Suprapubic skin (tissue), 4 donors: Measurements from ENCODE around the gene DYRK4. TPM values are rescaled to one million over a fixed set of nuclear protein-coding genes. Genes with fewer than 3 reads are reported as not detected.

ENCODE experiments used
- DNase-seq, 2 donors: peaks; one replicate each; pipeline ENCODE4 v3.0.0-alpha.2; 2019; ENCODE audit warnings: low spot score in 2 of 2
- H3K27ac ChIP-seq: fragments of 200-600 bp; sonication (generic); one replicate; pipeline ENCODE4 v1.5.1; 2019
- H3K27me3 ChIP-seq: fragments of 200-600 bp; sonication (generic); one replicate; pipeline ENCODE4 v1.5.1; 2019
- H3K36me3 ChIP-seq: fragments of 200-600 bp; sonication (generic); one replicate; pipeline ENCODE4 v1.5.1; 2019
- H3K4me1 ChIP-seq: fragments of 200-600 bp; sonication (generic); one replicate; pipeline ENCODE4 v1.5.1; 2019
- H3K4me3 ChIP-seq: fragments of 200-600 bp; sonication (generic); one replicate; pipeline ENCODE4 v1.5.1; 2019; ENCODE audit warnings: mild to moderate bottlenecking
- H3K9me3 ChIP-seq: fragments of 200-600 bp; sonication (generic); one replicate; pipeline ENCODE4 v1.5.1; 2019
- CTCF ChIP-seq, 2 donors: fragments of 200-600 bp in 1 of 2; fragments of 450-650 bp in 1 of 2; sonication (generic) in 1 of 2; IDR thresholded peaks; one replicate each; pipeline ENCODE4 v1.5.1; 2016 to 2019; ENCODE audit warnings: antibody characterized with exemption in 2 of 2, mild to moderate bottlenecking in 1 of 2, moderate library complexity in 1 of 2
- EP300 ChIP-seq: sonication (generic); formaldehyde crosslinking; IDR thresholded peaks from one replicate; pipeline ENCODE4 v1.6.1; 2017; ENCODE audit warnings: antibody characterized with exemption
- POLR2A ChIP-seq, 2 donors: fragments of 450-650 bp; IDR thresholded peaks; one replicate each; pipeline ENCODE4 v1.6.1; 2017; ENCODE audit warnings: antibody characterized with exemption in 2 of 2, mild to moderate bottlenecking in 2 of 2, moderate library complexity in 2 of 2
- POLR2AphosphoS5 ChIP-seq, 3 donors: sonication (generic); formaldehyde crosslinking; IDR thresholded peaks; one replicate each; pipeline ENCODE4 v1.6.1; 2017; ENCODE audit warnings: antibody characterized with exemption in 3 of 3
- WGBS: methylation state at CpG from one replicate; pipeline ENCODE4 v1.1.5; 2018; 5-methylcytosine and 5-hydroxymethylcytosine counted together
- total RNA-seq, 4 donors: library from RNA; depleted of rRNA; stranded (reverse); fragments of >200 nt; gene quantifications; one replicate each; pipeline ENCODE4 v1.1.0, GENCODE V29; 2016

Gene DYRK4
- total RNA-seq, 4 donors from 2014 or later, result 16.7 to 31.3 (median 20.1) TPM

- DNase-seq, result no peak
- TF ChIP-seq CTCF (IDR thresholded peaks at IDR 0.05) (no peak), POLR2AphosphoS5 (IDR thresholded peaks at IDR 0.05) (no peak), EP300 (no peak), POLR2A (IDR thresholded peaks at IDR 0.05) (no peak)
- no peak overlapping the region for H3K27ac ChIP-seq
- H3K36me3 ChIP-seq, result no peaks in the 10 kb centered on the region
- H3K9me3 ChIP-seq, result no peaks in the 10 kb centered on the region
- H3K27me3 ChIP-seq, result peaks cover 13% of the 10 kb centered on the region
- WGBS, result 88% methylated on average over 3 of the region's 3 CpGs
- H3K4me3 ChIP-seq, result no peak overlapping the region
- no peaks in the 10 kb centered on the region for H3K4me1 ChIP-seq
Observed at GRCh38 chr12:4588916-4589315, 26.9 kb downstream of the DYRK4 start.

GRCh38 chr12:4589941-4590340, 27.9 kb downstream of the DYRK4 start:
- Histone ChIP-seq H3K9me3 (no peaks in the 10 kb centered on the region), H3K27me3 (peaks cover 13% of the 10 kb centered on the region), H3K36me3 (no peaks in the 10 kb centered on the region), H3K4me3 (no peak overlapping the region), H3K27ac (no peak overlapping the region), H3K4me1 (no peaks in the 10 kb centered on the region)
- no peak for TF ChIP-seq EP300
- TF ChIP-seq POLR2A (IDR thresholded peaks at IDR 0.05), result no peak
- TF ChIP-seq CTCF (IDR thresholded peaks at IDR 0.05), result no peak
- no peak for TF ChIP-seq POLR2AphosphoS5 (IDR thresholded peaks at IDR 0.05)
- no peak for DNase-seq
- 77% methylated on average over 2 of the region's 2 CpGs for WGBS

- DNase-seq, result no peak
- whole genome bisulfite sequencing, result 49% methylated on average over 7 of the region's 7 CpGs
- TF ChIP-seq POLR2A (IDR thresholded peaks at IDR 0.05), result no peak
- TF ChIP-seq CTCF (IDR thresholded peaks at IDR 0.05), result no peak
- TF ChIP-seq EP300, result no peak
- no peak for TF ChIP-seq POLR2AphosphoS5 (IDR thresholded peaks at IDR 0.05)
- Histone ChIP-seq H3K36me3 (no peaks in the 10 kb centered on the region), H3K9me3 (no peaks in the 10 kb centered on the region), H3K4me3 (no peak overlapping the region), H3K27me3 (peaks cover 9% of the 10 kb centered on the region), H3K27ac (no peak overlapping the region), H3K4me1 (no peaks in the 10 kb centered on the region)
Observed at GRCh38 chr12:4591180-4591687, 29.2 kb downstream of the DYRK4 start.

DNA sequence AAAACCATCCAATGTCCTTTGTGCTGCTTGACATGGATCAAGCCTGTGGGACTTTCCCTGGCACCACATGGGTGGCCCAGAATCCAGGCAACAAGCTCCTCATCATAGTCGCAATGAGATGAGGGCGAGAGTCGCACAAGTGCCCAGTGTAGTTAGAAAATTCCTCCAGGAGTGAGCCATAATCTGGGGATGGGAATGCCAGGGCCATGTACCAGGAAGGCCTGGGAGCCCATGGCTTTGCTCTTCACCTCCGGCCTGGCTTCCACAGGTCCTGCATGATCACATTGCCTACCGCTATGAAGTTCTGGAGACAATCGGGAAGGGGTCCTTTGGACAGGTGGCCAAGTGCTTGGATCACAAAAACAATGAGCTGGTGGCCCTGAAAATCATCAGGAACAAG, 33.9 kb downstream of the DYRK4 start:
- WGBS, result 86% methylated on average over 4 of the region's 6 CpGs
- H3K27ac ChIP-seq, result no peak overlapping the region
- H3K27me3 ChIP-seq, result no peaks in the 10 kb centered on the region
- no peak for DNase-seq
- no peak overlapping the region for H3K4me3 ChIP-seq
- no peaks in the 10 kb centered on the region for H3K36me3 ChIP-seq
- H3K4me1 ChIP-seq, result no peaks in the 10 kb centered on the region
- TF ChIP-seq POLR2AphosphoS5 (IDR thresholded peaks at IDR 0.05) (no peak), POLR2A (IDR thresholded peaks at IDR 0.05) (no peak), CTCF (IDR thresholded peaks at IDR 0.05) (no peak), EP300 (no peak)
- no peaks in the 10 kb centered on the region for H3K9me3 ChIP-seq

GRCh38 chr12:4603421-4603820, 41.4 kb downstream of the DYRK4 start:
- TF ChIP-seq POLR2A (IDR thresholded peaks at IDR 0.05) (no peak), POLR2AphosphoS5 (IDR thresholded peaks at IDR 0.05) (no peak), CTCF (IDR thresholded peaks at IDR 0.05) (no peak), EP300 (no peak)
- Histone ChIP-seq H3K9me3 (no peaks in the 10 kb centered on the region), H3K36me3 (peaks cover 2% of the 10 kb centered on the region), H3K4me3 (no peak overlapping the region), H3K27ac (no peak overlapping the region), H3K4me1 (peaks cover 10% of the 10 kb centered on the region), H3K27me3 (no peaks in the 10 kb centered on the region)
- 74% methylated on average over 7 of the region's 7 CpGs for WGBS
- DNase-seq, result no peak
